HG02970 (cell line): ENCODE measurements around the gene SPATS2L.

Experiments
- ATAC-seq: cut with Tn5 transposase; IDR thresholded peaks from one replicate; pipeline ENCODE4 v1.9.1; 2021; ENCODE audit warnings: mild to moderate bottlenecking, moderate library complexity, moderate number of reproducible peaks; ENCODE audit not compliant: unreplicated experiment, low FRiP score

The SPATS2L gene

GRCh38 chr2:200296118-200296517 lies 10.4 kb upstream of the SPATS2L start:
- no peak for ATAC-seq

GRCh38 chr2:200297100-200297499 lies 9.4 kb upstream of the SPATS2L start:
- ATAC-seq = no peak

GRCh38 chr2:200297989-200298388 lies 8.5 kb upstream of the SPATS2L start:
- ATAC-seq = no peak

- no peak for ATAC-seq
These were observed 7.7 kb upstream of the SPATS2L start for GRCh38 chr2:200298816-200299215.

- no peak for ATAC-seq
These were observed 6.4 kb upstream of the SPATS2L start for GRCh38 chr2:200300065-200300464.

- ATAC-seq = no peak
These were observed 5.7 kb upstream of the SPATS2L start for GRCh38 chr2:200300638-200301314.

- ATAC-seq = no peak
These were observed 4.3 kb upstream of the SPATS2L start for GRCh38 chr2:200301953-200302858.

GRCh38 chr2:200302940-200303727 lies 3.4 kb upstream of the SPATS2L start:
- no peak for ATAC-seq

- no peak for ATAC-seq
These were observed 697 bp upstream of the SPATS2L start for GRCh38 chr2:200305797-200306195.

GRCh38 chr2:200306931-200307723 lies 634 bp downstream of the SPATS2L start:
- ATAC-seq = peak; percentile 47

- no peak for ATAC-seq
These were observed 1.4 kb downstream of the SPATS2L start for GRCh38 chr2:200307724-200308545.

- ATAC-seq = no peak
These were observed 2.2 kb downstream of the SPATS2L start for GRCh38 chr2:200308546-200309295.

- ATAC-seq = no peak
These were observed 3.0 kb downstream of the SPATS2L start for GRCh38 chr2:200309296-200310049.

GRCh38 chr2:200310545-200310971 lies 4.1 kb downstream of the SPATS2L start:
- ATAC-seq = no peak

- no peak for ATAC-seq
These were observed 4.6 kb downstream of the SPATS2L start for GRCh38 chr2:200311139-200311538.

- ATAC-seq = no peak
These were observed 8.6 kb downstream of the SPATS2L start for GRCh38 chr2:200314976-200315567.

- ATAC-seq = no peak
These were observed 11.5 kb downstream of the SPATS2L start for GRCh38 chr2:200317975-200318374.
